Stimulated activated CD8-positive, alpha-beta memory T cell treated with anti-CD3 and anti-CD28 coated beads, Interleukin-15, amount 100 ng/mL, for 24 hours (primary cell): ENCODE results near the gene USP6NL.
A peak's percentile ranks its signal among the peaks of the same experiment; 100 is the strongest.
"Not testable (repeated sequence)": the region's sequence is repeated elsewhere in the genome, so short reads cannot be mapped to it uniquely, and the experiment has no call there.

ENCODE experiments used
- DNase-seq: peaks from one replicate; pipeline ENCODE4 v3.0.0-alpha.2; 2020; ENCODE audit warnings: low read depth

The USP6NL gene

GRCh38 chr10:11611248-11612020 lies at the start of gene USP6NL:
Gene USP6NL, minus strand, starts transcription at chr10:11611650. Its CDS starts 14,016 bp downstream, at chr10:11597634.
- DNase-seq = peak; percentile 19

- DNase-seq = no peak
These were observed 47.4 kb upstream of the USP6NL start for GRCh38 chr10:11658801-11659368.

- no peak for DNase-seq
These were observed 44.4 kb upstream of the USP6NL start for GRCh38 chr10:11655836-11656235.

GRCh38 chr10:11654659-11655058 lies 43.2 kb upstream of the USP6NL start:
- no peak for DNase-seq

- no peak for DNase-seq
These were observed 42.5 kb upstream of the USP6NL start for GRCh38 chr10:11653758-11654471.

GRCh38 chr10:11647676-11648075 lies 36.2 kb upstream of the USP6NL start:
- no peak for DNase-seq

- DNase-seq = no peak
These were observed 35.0 kb upstream of the USP6NL start for GRCh38 chr10:11646450-11646849.

GRCh38 chr10:11643039-11643438 lies 31.6 kb upstream of the USP6NL start:
- DNase-seq = no peak

- no peak for DNase-seq
These were observed 31.1 kb upstream of the USP6NL start for GRCh38 chr10:11642566-11642965.

- no peak for DNase-seq
These were observed 28.7 kb upstream of the USP6NL start for GRCh38 chr10:11639849-11640764.

GRCh38 chr10:11639362-11639761 lies 27.9 kb upstream of the USP6NL start:
- DNase-seq = no peak

GRCh38 chr10:11638055-11638698 lies 26.7 kb upstream of the USP6NL start:
- DNase-seq = no peak

GRCh38 chr10:11636697-11637303 lies 25.4 kb upstream of the USP6NL start:
- no peak for DNase-seq

GRCh38 chr10:11631890-11632587 lies 20.6 kb upstream of the USP6NL start:
- DNase-seq = no peak

GRCh38 chr10:11631291-11631690 lies 19.8 kb upstream of the USP6NL start:
- no peak for DNase-seq

GRCh38 chr10:11629731-11630130 lies 18.3 kb upstream of the USP6NL start:
- DNase-seq = no peak

GRCh38 chr10:11627941-11628340 lies 16.5 kb upstream of the USP6NL start:
- DNase-seq = not testable (repeated sequence)

- DNase-seq = no peak
These were observed 14.6 kb upstream of the USP6NL start for GRCh38 chr10:11626071-11626470.

- DNase-seq = no peak
These were observed 13.7 kb upstream of the USP6NL start for GRCh38 chr10:11625019-11625735.

GRCh38 chr10:11617233-11617632 lies 5.8 kb upstream of the USP6NL start:
- DNase-seq = no peak
